Measurements from ENCODE around the gene AK1. TPM values are rescaled to one million over a fixed set of nuclear protein-coding genes. Genes with fewer than 3 reads are reported as not detected.

AK1 gene
- total and polyA plus RNA-seq, 2 donors (not counting 3 experiments of a cell fraction or from before 2014, with no cell fraction given) = 115 to 148 TPM

- CTCF ChIA-PET = interaction anchor here (0.6 to 4.5 kb wide), 12 partner anchors 10 to 705 kb away, joined by 3 to 38 read pairs (median 3); partner anchors contain the start of genes ENG, ST6GALNAC6 and TOR2A
- Histone ChIP-seq H3K9ac (replicated peaks; ENCODE audit: extremely low read depth, insufficient read depth, low read length) (no peak overlapping the region), H3K4me2 (ENCODE audit: insufficient read depth, low read length) (no peak overlapping the region)
These were observed 41.9 kb upstream of the AK1 start for GRCh38 chr9:127919253-127919815.

GRCh38 chr9:127918183-127919107 lies 41.0 kb upstream of the AK1 start:
- H3K27ac ChIP-seq (ENCODE audit: insufficient read depth, low read depth, low read length) = peak overlapping the region; percentile 66
- dilution Hi-C loops (cut with MboI; ENCODE audit: extremely low pct_ligation_motif_present, low sequenced_read_pairs) (no loop called here), intact Hi-C loops (cut with micrococcal nuclease) (loop anchor here (1.0 to 10.0 kb wide), 5 partner anchors 36 to 416 kb away; no protein-coding TSS in a partner anchor)
- H3K9me1 ChIP-seq (replicated peaks; ENCODE audit: control insufficient read depth, extremely low read depth, insufficient read depth, low read length) = no peaks in the 10 kb centered on the region
- H4K20me1 ChIP-seq (replicated peaks; ENCODE audit: control insufficient read depth, extremely low read depth, insufficient read depth, low read length) = no peaks in the 10 kb centered on the region
- H2AFZ ChIP-seq (ENCODE audit: low read depth, low read length) = peak overlapping the region; percentile 4
- peaks cover 12% of the 10 kb centered on the region for H3K79me2 ChIP-seq (ENCODE audit: control insufficient read depth, insufficient read depth, low read length)
- H3K36me3 ChIP-seq (ENCODE audit: control insufficient read depth in 2 of 2, extremely low read depth in 1 of 2, insufficient read depth in 2 of 2, low read length in 2 of 2) = peaks cover 0 to 2% of the 10 kb centered on the region in 2 experiments
- no peaks in the 10 kb centered on the region for H3K27me3 ChIP-seq (ENCODE audit: control insufficient read depth in 2 of 2, insufficient read depth in 2 of 2, low read length in 2 of 2)
- H3K9me3 ChIP-seq (replicated peaks; ENCODE audit: control insufficient read depth, insufficient read depth, low read length) = no peaks in the 10 kb centered on the region
- FAIRE-seq = peak; percentile 54
- TF ChIP-seq CTCF (IDR thresholded peaks at IDR 0.05; ENCODE audit: extremely low read depth in 1 of 2, insufficient read depth in 1 of 2, low read depth in 1 of 2, low read length in 2 of 2) (peak in 1 of 2 donors; percentile 24), GATA2 (IDR thresholded peaks at IDR 0.05; ENCODE audit: insufficient read depth, insufficient read length, low read depth, low read length) (peak; percentile 55), MYC (IDR thresholded peaks at IDR 0.05; ENCODE audit: low read depth, low read length) (no peak), POLR2AphosphoS5 (IDR thresholded peaks at IDR 0.05; ENCODE audit: insufficient read depth, low read depth, low read length) (no peak), JUN (IDR thresholded peaks at IDR 0.05; ENCODE audit: borderline replicate concordance, insufficient read depth, insufficient read length, low read depth) (no peak), MAX (IDR thresholded peaks at IDR 0.05; ENCODE audit: insufficient read depth, insufficient read length) (no peak)
- no peak overlapping the region for H3K4me3 ChIP-seq (replicated peaks in 1 of 3; ENCODE audit: insufficient read depth in 1 of 3, low read depth in 1 of 3, low read length in 3 of 3)
- H3K4me1 ChIP-seq (ENCODE audit: control insufficient read depth, extremely low read depth, insufficient read depth, low read length) = peaks cover 39% of the 10 kb centered on the region
- no peak overlapping the region for H3K9ac ChIP-seq (replicated peaks; ENCODE audit: extremely low read depth, insufficient read depth, low read length)
- BruUV-seq (replicated peaks) = no TSS peak
- H3K4me2 ChIP-seq (ENCODE audit: insufficient read depth, low read length) = no peak overlapping the region
- ChIA-PET POLR2A (no interaction called here), CTCF (interaction anchor here (1.0 to 4.5 kb wide), 8 partner anchors 11 to 329 kb away, joined by 3 to 38 read pairs (median 10); partner anchors contain the start of genes ST6GALNAC6 and TOR2A)
- DNase-seq (ENCODE audit: low read depth, low spot score) = peak; percentile 16

More at GRCh38 chr9:127919253-127919815, 41.9 kb upstream of the AK1 start:
- dilution Hi-C loops (cut with MboI; ENCODE audit: extremely low pct_ligation_motif_present, low sequenced_read_pairs) (no loop called here), intact Hi-C loops (cut with micrococcal nuclease) (loop anchor here (1.0 to 10.0 kb wide), 5 partner anchors 37 to 417 kb away; no protein-coding TSS in a partner anchor)
- Histone ChIP-seq H4K20me1 (replicated peaks; ENCODE audit: control insufficient read depth, extremely low read depth, insufficient read depth, low read length) (no peaks in the 10 kb centered on the region), H3K36me3 (ENCODE audit: control insufficient read depth in 2 of 2, extremely low read depth in 1 of 2, insufficient read depth in 2 of 2, low read length in 2 of 2) (peaks cover 0 to 2% of the 10 kb centered on the region in 2 experiments), H3K79me2 (ENCODE audit: control insufficient read depth, insufficient read depth, low read length) (peaks cover 12% of the 10 kb centered on the region), H3K4me3 (replicated peaks in 1 of 3; ENCODE audit: insufficient read depth in 1 of 3, low read depth in 1 of 3, low read length in 3 of 3) (no peak overlapping the region), H2AFZ (ENCODE audit: low read depth, low read length) (no peak overlapping the region), H3K27me3 (ENCODE audit: control insufficient read depth in 2 of 2, insufficient read depth in 2 of 2, low read length in 2 of 2) (no peaks in the 10 kb centered on the region), H3K9me3 (replicated peaks; ENCODE audit: control insufficient read depth, insufficient read depth, low read length) (no peaks in the 10 kb centered on the region), H3K27ac (ENCODE audit: insufficient read depth, low read depth, low read length) (peak overlapping the region; percentile 66), H3K4me1 (ENCODE audit: control insufficient read depth, extremely low read depth, insufficient read depth, low read length) (peaks cover 39% of the 10 kb centered on the region), H3K9me1 (replicated peaks; ENCODE audit: control insufficient read depth, extremely low read depth, insufficient read depth, low read length) (no peaks in the 10 kb centered on the region)
- no TSS peak for BruUV-seq (replicated peaks)
- FAIRE-seq (peak; percentile 100), DNase-seq (ENCODE audit: low read depth, low spot score) (peak; percentile 99)
- TF ChIP-seq JUN (IDR thresholded peaks at IDR 0.05; ENCODE audit: borderline replicate concordance, insufficient read depth, insufficient read length, low read depth) = peak; percentile 95
- TF ChIP-seq FOS (IDR thresholded peaks at IDR 0.05; ENCODE audit: borderline replicate concordance, insufficient read depth, low read length) = peak; percentile 99
- peak; percentile 69 for TF ChIP-seq MYC (IDR thresholded peaks at IDR 0.05; ENCODE audit: low read depth, low read length)
- peak; percentile 95 for TF ChIP-seq POLR2AphosphoS5 (IDR thresholded peaks at IDR 0.05; ENCODE audit: insufficient read depth, low read depth, low read length)
- no peak for TF ChIP-seq POLR2A (IDR thresholded peaks at IDR 0.05; ENCODE audit: low read depth, low read length)
- POLR2A ChIA-PET = no interaction called here

Data from endothelial cell of umbilical vein (primary cell).